Trophoblast cell (in vitro differentiated cells and primary cell): Measurements from ENCODE around the gene CHPT1.

ENCODE experiments used
- DNase-seq, 2 donors: peaks; one replicate each; pipeline ENCODE4 v3.0.0-alpha.2; 2016
- H2AFZ ChIP-seq: 2 replicates; pipeline ENCODE4 v1.6.1; 2013; ENCODE audit warnings: low read length, moderate library complexity, mild to moderate bottlenecking; ENCODE audit not compliant: insufficient read depth, poor library complexity
- H2AK5ac ChIP-seq: 2 replicates; pipeline ENCODE4 v1.6.1; 2013; ENCODE audit warnings: mild to moderate bottlenecking, low read length
- H2BK120ac ChIP-seq: 2 replicates; pipeline ENCODE4 v1.6.1; 2013; ENCODE audit warnings: low read length, mild to moderate bottlenecking, moderate library complexity; ENCODE audit not compliant: insufficient read depth, poor library complexity
- H2BK12ac ChIP-seq: 2 replicates; pipeline ENCODE4 v1.6.1; 2013; ENCODE audit warnings: mild to moderate bottlenecking, low read length, moderate library complexity
- H2BK5ac ChIP-seq: 2 replicates; pipeline ENCODE4 v1.6.1; 2013; ENCODE audit warnings: low read length, low read depth, moderate library complexity, mild to moderate bottlenecking; ENCODE audit not compliant: poor library complexity
- H3K14ac ChIP-seq: 2 replicates; pipeline ENCODE4 v1.6.1; 2013; ENCODE audit warnings: mild to moderate bottlenecking, low read length
- H3K18ac ChIP-seq: 2 replicates; pipeline ENCODE4 v1.6.1; 2013; ENCODE audit warnings: mild to moderate bottlenecking, low read length
- H3K23ac ChIP-seq: 2 replicates; pipeline ENCODE4 v1.6.1; 2013; ENCODE audit warnings: low read length
- H3K27ac ChIP-seq: 2 replicates; pipeline ENCODE4 v1.5.1; 2013; ENCODE audit warnings: low read depth, mild to moderate bottlenecking, inconsistent platforms, low read length, moderate library complexity
- H3K27me3 ChIP-seq: 2 replicates; pipeline ENCODE4 v1.6.1; 2013; ENCODE audit warnings: inconsistent platforms, mild to moderate bottlenecking, low read length, moderate library complexity; ENCODE audit not compliant: insufficient read depth
- H3K36me3 ChIP-seq, 2 experiments: 1 replicate in 1 of 2; 2 replicates in 1 of 2; pipeline ENCODE4 v1.6.1; 2013; ENCODE audit warnings: low read length in 2 of 2, mild to moderate bottlenecking in 2 of 2, moderate library complexity in 1 of 2; ENCODE audit not compliant: insufficient read depth in 2 of 2, control insufficient read depth in 1 of 2
- H3K4ac ChIP-seq: 2 replicates; pipeline ENCODE4 v1.6.1; 2013; ENCODE audit warnings: low read depth, mild to moderate bottlenecking, low read length, moderate library complexity
- H3K4me1 ChIP-seq, 2 experiments: 1 replicate in 1 of 2; 2 replicates in 1 of 2; pipeline ENCODE4 v1.6.1; 2013; ENCODE audit warnings: low read length in 2 of 2, mild to moderate bottlenecking in 2 of 2, moderate library complexity in 1 of 2; ENCODE audit not compliant: insufficient read depth in 2 of 2, control insufficient read depth in 1 of 2
- H3K4me2 ChIP-seq: 2 replicates; pipeline ENCODE4 v1.6.1; 2013; ENCODE audit warnings: inconsistent platforms, mild to moderate bottlenecking, low read length, moderate library complexity
- H3K4me3 ChIP-seq: 2 replicates; pipeline ENCODE4 v1.5.1; 2013; ENCODE audit warnings: mild to moderate bottlenecking, low read depth, low read length, inconsistent platforms
- H3K79me1 ChIP-seq: one replicate; pipeline ENCODE4 v1.6.1; 2013; ENCODE audit warnings: low read length
- H3K79me2 ChIP-seq: 2 replicates; pipeline ENCODE4 v1.6.1; 2013; ENCODE audit warnings: low read length, mild to moderate bottlenecking; ENCODE audit not compliant: control insufficient read depth, insufficient read depth, poor library complexity
- H3K9ac ChIP-seq: 2 replicates; pipeline ENCODE4 v1.6.1; 2013; ENCODE audit warnings: mild to moderate bottlenecking, low read length
- H3K9me3 ChIP-seq: 2 replicates; pipeline ENCODE4 v1.6.1; 2013; ENCODE audit warnings: low read depth, mild to moderate bottlenecking, control low read depth, inconsistent platforms, low read length; ENCODE audit not compliant: insufficient read depth
- H4K12ac ChIP-seq: 2 replicates; pipeline ENCODE4 v1.6.1; 2013; ENCODE audit warnings: low read depth, mild to moderate bottlenecking, low read length, moderate library complexity
- H4K8ac ChIP-seq: 2 replicates; pipeline ENCODE4 v1.6.1; 2013; ENCODE audit warnings: low read depth, mild to moderate bottlenecking, low read length, moderate library complexity
- H4K91ac ChIP-seq: one replicate; pipeline ENCODE4 v1.6.1; 2013; ENCODE audit warnings: low read depth, mild to moderate bottlenecking, low read length, moderate library complexity
- WGBS: extraction: QIAGEN DNeasy Blood & Tissue Kit; methylation state at CpG from one replicate; pipeline ENCODE4 v1.1.7; 2013; ENCODE audit warnings: missing lambda C conversion rate; ENCODE audit not compliant: insufficient read length, insufficient coverage; ENCODE audit errors: extremely low coverage; 5-methylcytosine and 5-hydroxymethylcytosine counted together

The CHPT1 gene

GRCh38 chr12:101653030-101653429, 44.4 kb upstream of the CHPT1 start:
- no peaks in the 10 kb centered on the region for H3K27me3 ChIP-seq
- no peak for DNase-seq
- H2AK5ac ChIP-seq: no peak overlapping the region
- no peak overlapping the region for H2BK5ac ChIP-seq
- no peak overlapping the region for H4K91ac ChIP-seq
- H3K79me2 ChIP-seq: no peaks in the 10 kb centered on the region
- H3K36me3 ChIP-seq: no peaks in the 10 kb centered on the region
- no peak overlapping the region for H4K12ac ChIP-seq
- no CpG with 5 or more reads among the region's 3 CpGs for WGBS
- no peaks in the 10 kb centered on the region for H3K9me3 ChIP-seq
- no peak overlapping the region for H3K18ac ChIP-seq
- no peak overlapping the region for H3K14ac ChIP-seq
- no peak overlapping the region for H3K9ac ChIP-seq
- no peak overlapping the region for H3K4me3 ChIP-seq
- H3K79me1 ChIP-seq: no peaks in the 10 kb centered on the region
- H3K4ac ChIP-seq: no peak overlapping the region
- H3K4me1 ChIP-seq: no peaks in the 10 kb centered on the region
- H4K8ac ChIP-seq: no peak overlapping the region
- no peak overlapping the region for H3K27ac ChIP-seq
- H2BK12ac ChIP-seq: no peak overlapping the region
- H2AFZ ChIP-seq: no peak overlapping the region
- H2BK120ac ChIP-seq: no peak overlapping the region
- no peak overlapping the region for H3K23ac ChIP-seq
- H3K4me2 ChIP-seq: no peak overlapping the region

GRCh38 chr12:101653503-101653902, 43.9 kb upstream of the CHPT1 start:
- Histone ChIP-seq H2BK12ac (no peak overlapping the region), H3K79me2 (no peaks in the 10 kb centered on the region), H4K91ac (no peak overlapping the region), H3K9ac (no peak overlapping the region), H3K14ac (no peak overlapping the region), H2AFZ (no peak overlapping the region), H3K36me3 (no peaks in the 10 kb centered on the region), H3K4ac (no peak overlapping the region), H3K27ac (no peak overlapping the region), H2BK5ac (no peak overlapping the region), H3K18ac (no peak overlapping the region), H4K12ac (no peak overlapping the region), H2BK120ac (no peak overlapping the region), H3K27me3 (no peaks in the 10 kb centered on the region), H3K23ac (no peak overlapping the region), H3K4me3 (no peak overlapping the region), H3K9me3 (no peaks in the 10 kb centered on the region), H2AK5ac (no peak overlapping the region), H3K4me1 (no peaks in the 10 kb centered on the region), H3K79me1 (no peaks in the 10 kb centered on the region), H4K8ac (no peak overlapping the region), H3K4me2 (no peak overlapping the region)
- WGBS: no CpG with 5 or more reads among the region's 3 CpGs
- DNase-seq: no peak

- Histone ChIP-seq H3K79me2 (no peaks in the 10 kb centered on the region), H2BK5ac (no peak overlapping the region), H3K4me3 (no peak overlapping the region), H4K8ac (no peak overlapping the region), H3K4me1 (no peaks in the 10 kb centered on the region), H3K9me3 (no peaks in the 10 kb centered on the region), H3K4me2 (no peak overlapping the region), H3K79me1 (no peaks in the 10 kb centered on the region), H2AFZ (no peak overlapping the region), H4K91ac (no peak overlapping the region), H4K12ac (no peak overlapping the region), H2AK5ac (no peak overlapping the region), H3K36me3 (no peaks in the 10 kb centered on the region), H3K23ac (no peak overlapping the region), H3K14ac (no peak overlapping the region), H3K27me3 (no peaks in the 10 kb centered on the region), H3K9ac (no peak overlapping the region), H3K18ac (no peak overlapping the region), H3K27ac (no peak overlapping the region), H3K4ac (no peak overlapping the region), H2BK12ac (no peak overlapping the region), H2BK120ac (no peak overlapping the region)
- no CpG with 5 or more reads among the region's 1 CpG for WGBS
- DNase-seq: peak in 1 of 2 donors; percentile 4
These were observed 43.0 kb upstream of the CHPT1 start for GRCh38 chr12:101654442-101654841.

- Histone ChIP-seq H3K4me1 (no peaks in the 10 kb centered on the region), H2BK5ac (no peak overlapping the region), H4K8ac (no peak overlapping the region), H3K9me3 (no peaks in the 10 kb centered on the region), H3K79me1 (no peaks in the 10 kb centered on the region), H3K4ac (no peak overlapping the region), H3K4me3 (no peak overlapping the region), H2AK5ac (no peak overlapping the region), H3K27ac (no peak overlapping the region), H2BK120ac (no peak overlapping the region), H2BK12ac (no peak overlapping the region), H4K12ac (no peak overlapping the region), H3K79me2 (no peaks in the 10 kb centered on the region), H3K27me3 (no peaks in the 10 kb centered on the region), H3K36me3 (no peaks in the 10 kb centered on the region), H3K4me2 (no peak overlapping the region), H3K14ac (no peak overlapping the region), H4K91ac (no peak overlapping the region), H2AFZ (no peak overlapping the region), H3K23ac (no peak overlapping the region), H3K18ac (no peak overlapping the region), H3K9ac (no peak overlapping the region)
- no CpG with 5 or more reads among the region's 2 CpGs for WGBS
- no peak for DNase-seq
These were observed 42.0 kb upstream of the CHPT1 start for GRCh38 chr12:101655393-101655792.
